Measurements from ENCODE around the gene MRPL11.
"Not testable (repeated sequence)": the region's sequence is repeated elsewhere in the genome, so short reads cannot be mapped to it uniquely, and the experiment has no call there.

The MRPL11 gene

DNA sequence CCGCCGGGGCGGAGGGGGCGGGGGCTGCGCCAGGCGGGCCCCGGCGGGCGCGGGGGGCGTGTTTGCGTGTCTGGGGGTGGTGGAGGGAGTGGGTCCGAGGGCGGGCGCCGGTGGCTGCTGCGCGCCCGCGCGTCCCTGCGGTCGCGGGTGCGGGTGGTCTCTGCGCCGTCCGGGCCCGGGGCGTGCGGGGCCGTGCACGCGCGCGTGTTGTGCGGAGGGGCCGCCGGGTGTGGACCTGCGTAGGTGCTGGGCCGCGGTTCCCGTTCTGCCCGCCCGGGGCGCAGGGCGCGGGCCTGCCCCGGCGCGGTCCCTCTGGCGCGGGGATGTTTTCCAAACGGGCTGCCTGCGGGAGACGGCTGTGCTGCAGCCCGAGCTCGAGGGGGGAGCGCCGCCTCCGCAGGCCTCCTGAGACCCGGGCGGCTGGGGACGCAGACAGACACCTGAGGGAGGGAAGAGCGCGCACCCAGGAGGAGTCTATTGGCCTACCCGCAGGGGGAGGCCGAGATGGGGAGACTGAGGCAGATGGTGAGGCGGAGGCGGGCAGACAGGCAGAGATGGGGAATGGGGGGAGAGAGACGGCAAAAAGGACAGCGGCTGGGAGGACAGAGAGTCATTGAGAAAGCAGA is 28.5 kb upstream of the MRPL11 start:
- DNase-seq (ENCODE audit: low read depth in 2 of 2), result no peak

DNA sequence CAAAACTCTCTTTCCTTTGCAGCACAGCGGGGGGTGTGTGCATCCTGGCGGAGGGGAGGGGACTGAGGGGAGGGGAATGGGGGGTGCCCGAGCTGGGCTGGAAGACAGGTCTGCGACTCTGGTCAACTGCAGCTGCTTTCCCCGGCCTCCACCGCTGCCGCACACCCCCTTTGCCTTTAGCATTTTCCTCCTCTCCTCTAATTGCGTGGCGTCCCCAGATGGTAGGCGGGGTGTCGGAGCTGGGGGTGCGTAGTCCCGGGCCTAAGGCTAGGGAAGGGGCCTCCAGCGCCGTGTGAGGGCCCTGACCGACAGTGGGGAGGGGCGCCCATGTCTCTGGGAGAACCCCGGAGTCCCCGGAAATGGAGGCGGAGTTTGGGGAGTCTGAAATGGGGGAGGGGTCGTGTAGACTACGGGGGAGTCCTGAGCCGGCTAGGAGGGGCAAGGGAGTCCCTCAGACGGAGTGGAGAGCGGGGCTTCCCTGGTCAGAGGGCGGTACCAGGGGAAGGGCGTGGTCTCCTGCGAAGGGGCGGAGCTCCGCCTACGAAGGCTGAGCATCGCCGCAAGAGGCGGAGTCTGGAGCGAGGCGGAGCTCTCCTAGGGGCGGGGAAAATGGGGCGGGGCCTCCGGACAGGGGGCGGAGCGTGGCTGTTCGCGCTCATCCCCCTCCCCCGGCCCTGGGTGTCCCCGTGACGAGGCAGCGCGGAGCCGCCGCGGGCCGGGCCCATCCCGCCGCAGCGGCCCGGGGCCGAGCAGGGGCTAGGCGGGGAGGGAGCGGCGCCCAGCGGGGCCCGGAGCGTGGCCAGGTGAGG is 27.8 kb upstream of the MRPL11 start, which contains the start of gene PELI3:
Gene PELI3 (plus strand): TSS at position 681 of the 809 bp plus-strand sequence. CDS start 1,224 bp downstream, outside the sequence.
- DNase-seq (ENCODE audit: low read depth in 2 of 2), result peak; percentile 87

DNA sequence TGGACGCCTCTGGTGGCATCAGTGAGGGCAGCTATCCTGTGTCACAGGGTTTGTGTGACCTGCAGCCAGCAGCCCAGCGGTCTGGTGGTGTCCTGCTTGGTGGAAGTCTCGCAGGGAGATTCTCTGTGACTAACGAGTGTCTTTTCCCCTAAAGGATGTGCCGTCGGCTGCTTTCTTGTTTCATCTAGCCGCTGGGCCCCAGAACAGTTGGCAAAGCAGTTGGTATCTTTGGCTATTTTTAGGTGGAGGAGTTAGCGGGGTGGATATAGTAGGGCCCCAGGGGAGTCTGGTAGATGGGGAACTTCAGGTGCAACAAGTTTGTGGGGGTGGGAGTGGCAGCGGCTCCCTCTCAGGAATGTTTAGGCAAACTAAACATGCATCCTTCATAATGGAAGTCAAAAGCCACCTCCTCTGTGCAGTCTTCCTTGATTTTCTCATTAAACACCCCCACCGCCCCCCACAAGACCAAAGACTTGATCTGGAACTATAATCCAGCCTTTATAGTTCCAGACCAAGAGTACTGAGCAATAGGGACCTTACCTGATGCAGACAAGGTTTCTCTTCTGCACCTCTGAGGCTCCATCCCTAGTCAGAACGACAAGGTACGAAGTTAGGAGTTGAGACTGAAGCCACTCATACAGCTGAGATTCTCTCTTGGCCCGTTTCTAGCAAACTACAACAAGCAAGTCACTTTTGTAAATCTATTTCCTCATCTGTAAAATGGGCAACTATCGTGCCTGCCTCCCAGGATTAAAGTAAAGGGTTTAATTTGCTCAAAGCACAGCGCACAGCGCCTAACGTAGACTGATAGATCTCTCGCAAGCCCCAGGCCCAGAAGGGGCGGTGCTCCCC is 27.0 kb upstream of the MRPL11 start:
- no peak for DNase-seq (ENCODE audit: low read depth in 2 of 2)

DNA sequence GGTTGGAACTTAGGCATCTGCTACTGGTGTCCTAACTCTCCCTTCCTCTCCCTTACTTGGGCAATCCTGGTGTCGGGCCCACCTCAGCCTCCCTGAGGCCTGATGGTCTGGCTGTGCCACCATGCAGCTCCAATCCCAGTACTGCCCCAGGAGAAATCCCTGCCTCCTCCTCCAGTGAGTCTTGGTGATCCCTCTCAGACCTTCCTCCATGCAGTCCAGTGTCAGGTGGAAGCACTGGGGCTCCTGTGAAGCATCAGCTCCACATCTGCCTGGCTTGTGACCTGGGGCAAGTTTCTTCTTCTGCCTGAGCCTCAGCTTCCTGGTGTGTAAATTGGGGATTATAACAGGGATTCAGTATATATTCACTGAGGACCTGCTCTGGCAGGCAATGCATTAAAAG is 26.3 kb upstream of the MRPL11 start:
- DNase-seq (ENCODE audit: low read depth in 2 of 2), result no peak

DNA sequence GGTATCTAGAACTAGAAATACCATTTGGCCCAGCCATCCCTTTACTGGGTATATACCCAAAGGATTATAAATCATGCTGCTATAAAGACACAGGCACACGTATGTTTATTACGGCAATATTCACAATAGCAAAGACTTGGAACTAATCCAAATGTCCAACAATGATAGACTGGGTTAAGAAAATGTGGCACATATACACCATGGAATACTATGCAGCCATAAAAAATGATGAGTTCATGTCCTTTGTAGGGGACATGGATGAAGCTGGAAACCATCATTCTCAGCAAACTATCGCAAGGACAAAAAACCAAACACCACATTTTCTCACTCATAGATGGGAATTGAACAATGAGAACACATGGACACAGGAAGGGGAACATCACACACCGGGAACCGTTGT is 25.5 kb upstream of the MRPL11 start:
- not testable (repeated sequence) for DNase-seq (ENCODE audit: low read depth in 2 of 2)

DNA sequence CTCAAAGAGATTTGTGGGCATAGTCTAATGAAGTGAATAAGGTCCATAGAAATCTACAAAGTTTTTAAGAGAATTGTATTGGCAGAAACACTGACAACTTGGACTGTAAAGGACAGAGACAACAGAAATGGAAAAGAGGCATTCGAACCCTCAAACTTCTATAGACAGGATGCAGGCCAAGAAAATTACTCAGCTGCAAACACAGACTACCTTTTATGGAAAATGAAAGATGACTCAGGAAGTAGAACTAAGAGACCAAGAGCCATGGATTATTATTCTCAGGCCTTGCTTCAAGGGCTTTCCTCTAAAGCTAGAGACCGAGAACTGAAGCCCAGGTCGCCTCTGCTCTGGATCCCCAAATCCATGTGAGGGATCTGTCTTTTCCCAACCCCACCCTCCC is 24.3 kb upstream of the MRPL11 start:
- no peak for DNase-seq (ENCODE audit: low read depth in 2 of 2)

DNA sequence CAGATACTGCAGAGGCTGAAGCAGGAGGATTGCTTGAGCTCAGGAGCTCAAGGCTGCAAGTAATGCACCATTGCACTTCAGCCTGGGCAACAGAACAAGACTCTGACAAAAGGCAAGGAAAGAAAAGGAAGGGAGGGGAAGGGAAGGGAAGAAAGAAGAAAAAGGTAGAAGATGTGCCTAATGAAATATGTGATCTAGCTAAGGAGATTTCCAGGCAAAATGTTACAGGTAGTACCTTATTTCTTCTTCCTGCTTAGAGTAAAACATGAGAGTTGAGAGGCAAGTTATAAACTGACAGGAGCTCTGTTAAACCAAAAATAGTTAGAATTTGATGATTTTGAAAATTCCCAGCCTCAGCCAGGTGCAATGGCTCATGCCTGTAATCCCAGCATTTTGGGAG is 23.4 kb upstream of the MRPL11 start:
- DNase-seq (ENCODE audit: low read depth in 2 of 2), result no peak

DNA sequence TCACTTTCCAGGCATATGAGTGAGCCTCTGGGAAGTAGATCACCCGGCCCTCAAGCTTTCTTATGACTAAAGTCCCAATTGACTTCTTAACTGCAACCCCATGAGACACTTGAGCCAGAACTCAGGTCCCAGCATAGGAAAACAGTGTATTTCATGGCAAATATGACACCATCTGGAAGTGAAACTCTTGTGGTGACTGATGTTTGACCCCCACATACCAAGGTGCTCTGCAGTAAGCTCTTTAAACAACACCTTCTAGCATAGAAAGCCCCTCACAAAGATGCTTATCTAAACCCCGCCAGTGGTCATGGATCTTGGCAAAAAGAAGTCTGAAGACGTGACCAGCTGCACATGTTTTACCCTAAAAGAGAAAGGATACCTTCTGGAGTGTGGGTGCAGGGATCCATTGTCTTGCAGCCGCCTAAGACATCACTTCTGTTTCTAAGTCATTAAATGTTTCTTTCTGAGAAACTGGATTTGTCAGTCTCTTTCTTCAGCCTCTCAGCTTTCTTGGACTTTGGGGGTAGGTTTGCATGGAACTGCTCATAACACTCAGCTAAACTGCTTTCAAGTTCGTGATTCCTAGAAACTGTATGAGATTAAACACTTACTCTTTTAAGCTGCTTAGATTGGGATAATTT is 20.6 kb upstream of the MRPL11 start:
- no peak for DNase-seq (ENCODE audit: low read depth in 2 of 2)

DNA sequence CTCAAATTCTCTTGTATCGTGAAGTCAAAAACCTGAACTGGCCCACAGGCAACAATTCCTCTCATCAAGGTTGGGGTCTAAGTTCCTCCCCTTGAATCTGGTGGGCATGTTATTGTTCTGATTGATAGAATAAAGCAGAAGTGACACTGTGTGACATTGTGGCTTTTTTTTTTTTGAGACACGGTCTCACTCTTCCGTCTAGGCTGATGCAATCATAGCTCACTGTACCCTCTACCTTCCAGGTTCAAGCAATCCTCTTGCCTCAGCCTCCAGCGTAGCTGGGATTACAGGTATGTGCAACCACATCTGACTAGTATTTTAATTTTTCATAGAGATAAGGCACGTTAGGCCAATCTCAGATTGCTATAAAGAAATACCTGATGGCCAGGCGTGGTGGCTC is 19.2 kb upstream of the MRPL11 start:
- DNase-seq (ENCODE audit: low read depth in 2 of 2), result no peak

DNA sequence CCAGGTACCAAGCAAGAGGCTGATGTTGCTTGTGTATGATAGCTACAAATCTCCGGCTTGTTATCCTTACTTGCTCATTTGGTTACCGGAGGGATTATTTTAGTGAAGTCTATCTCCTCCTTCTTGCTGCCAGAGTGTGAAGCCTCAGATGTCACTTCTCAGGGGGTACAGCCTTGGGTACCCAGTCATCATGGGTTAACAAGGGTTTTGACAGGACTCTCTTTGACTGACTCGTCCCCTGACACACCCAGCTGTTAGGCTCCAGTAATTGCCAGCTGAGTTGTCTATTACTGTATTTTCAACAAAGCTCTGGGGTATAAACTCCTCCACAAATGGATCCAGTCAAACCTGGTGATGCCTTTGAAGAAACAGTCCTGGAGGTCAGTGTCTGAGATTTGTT is 16.2 kb upstream of the MRPL11 start:
- DNase-seq (ENCODE audit: low read depth in 2 of 2), result no peak

DNA sequence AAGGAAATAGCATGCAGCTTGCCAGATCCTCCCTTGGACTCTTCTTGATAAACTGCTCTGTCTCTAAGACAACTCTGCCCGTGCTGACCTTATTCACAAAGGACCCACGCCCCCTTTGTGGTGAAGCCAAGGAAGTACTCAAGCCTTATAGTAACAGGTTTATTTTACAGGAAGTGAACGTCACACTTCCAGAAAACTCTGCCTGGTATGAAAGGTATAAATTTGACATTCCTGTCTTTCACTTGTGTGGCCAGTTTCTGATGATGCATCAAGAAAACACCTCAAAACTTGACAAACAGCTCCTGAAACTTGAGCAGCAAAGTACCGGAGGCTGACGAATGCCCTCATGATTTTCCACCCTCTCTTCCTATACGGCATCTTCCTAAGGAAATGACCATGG is 15.6 kb upstream of the MRPL11 start:
- DNase-seq (ENCODE audit: low read depth in 2 of 2), result no peak

DNA sequence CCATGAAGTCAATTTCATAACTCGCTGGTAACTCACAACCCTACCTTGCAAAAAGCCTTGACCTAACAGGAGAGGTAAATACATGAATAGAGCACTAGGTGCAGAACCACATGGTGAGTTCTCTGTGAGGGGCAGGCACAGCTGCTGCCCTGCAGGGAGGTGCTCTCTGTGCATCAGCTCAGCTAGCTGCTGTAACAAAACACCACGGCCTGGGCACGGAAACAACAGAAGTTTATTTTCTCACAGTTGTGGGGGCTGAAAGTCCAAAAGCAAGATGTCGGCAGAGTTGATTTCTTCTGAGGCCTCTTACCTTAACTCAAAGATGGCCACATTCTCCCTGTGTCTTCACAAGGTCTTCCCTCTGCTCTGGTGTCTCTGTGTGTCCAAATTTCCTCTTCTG is 13.0 kb upstream of the MRPL11 start:
- DNase-seq (ENCODE audit: low read depth in 2 of 2), result no peak

DNA sequence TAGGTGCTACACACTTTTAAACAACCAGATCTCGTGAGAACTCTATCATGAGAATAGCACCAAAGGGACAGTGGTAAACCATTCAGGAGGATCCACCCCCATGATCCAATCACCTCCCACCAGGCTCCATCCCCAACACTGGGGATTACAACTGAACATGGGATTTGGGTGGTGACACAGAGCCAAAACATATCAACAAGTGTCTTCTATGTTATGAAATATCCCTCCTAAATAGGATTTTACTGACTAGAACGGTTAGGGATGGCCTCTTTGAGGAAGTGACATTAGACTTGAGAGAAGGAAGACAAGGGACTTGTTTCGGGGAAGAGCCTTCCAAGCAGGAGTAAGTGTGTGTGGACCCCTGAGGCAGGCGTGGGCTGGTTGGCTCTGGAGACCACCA is 11.9 kb upstream of the MRPL11 start:
- DNase-seq (ENCODE audit: low read depth in 2 of 2), result no peak

DNA sequence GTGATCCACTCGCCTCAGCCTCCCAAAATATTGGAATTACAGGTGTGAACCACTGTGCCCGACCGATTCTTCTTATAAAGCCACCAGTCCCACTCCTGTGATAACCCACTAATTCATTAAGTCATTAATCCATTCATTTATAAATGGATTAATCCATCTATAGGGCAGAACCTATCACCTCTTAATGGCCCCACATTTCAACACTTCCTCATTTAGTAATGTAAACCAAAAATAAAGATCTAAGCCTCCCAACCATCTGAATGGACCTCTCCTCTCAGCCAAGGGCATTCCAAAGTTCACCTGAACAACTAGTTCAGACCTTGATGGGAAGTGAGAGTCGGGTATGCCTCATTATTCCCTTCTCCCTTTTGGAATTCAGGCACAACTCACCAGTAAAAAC is 9.9 kb upstream of the MRPL11 start:
- no peak for DNase-seq (ENCODE audit: low read depth in 2 of 2)

DNA sequence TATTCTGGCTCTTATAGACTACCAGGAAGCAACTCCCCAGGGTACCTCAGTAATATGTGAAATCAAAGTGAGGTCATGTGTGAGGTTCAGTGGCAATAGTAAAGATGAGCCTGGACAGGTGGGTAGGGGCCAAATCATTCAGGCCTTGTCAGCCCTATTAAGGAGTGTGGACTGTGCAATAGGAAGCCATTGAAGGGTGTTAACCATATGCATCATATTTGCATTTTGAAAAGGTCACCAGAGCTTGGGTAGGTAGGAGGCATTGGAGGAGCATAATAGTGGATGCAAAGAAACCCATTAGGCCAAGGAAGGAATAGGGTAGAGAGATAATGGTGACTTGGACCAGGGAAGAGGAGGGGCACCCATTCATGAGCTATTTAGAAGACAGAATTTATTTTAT is 8.4 kb upstream of the MRPL11 start:
- no peak for DNase-seq (ENCODE audit: low read depth in 2 of 2)

DNA sequence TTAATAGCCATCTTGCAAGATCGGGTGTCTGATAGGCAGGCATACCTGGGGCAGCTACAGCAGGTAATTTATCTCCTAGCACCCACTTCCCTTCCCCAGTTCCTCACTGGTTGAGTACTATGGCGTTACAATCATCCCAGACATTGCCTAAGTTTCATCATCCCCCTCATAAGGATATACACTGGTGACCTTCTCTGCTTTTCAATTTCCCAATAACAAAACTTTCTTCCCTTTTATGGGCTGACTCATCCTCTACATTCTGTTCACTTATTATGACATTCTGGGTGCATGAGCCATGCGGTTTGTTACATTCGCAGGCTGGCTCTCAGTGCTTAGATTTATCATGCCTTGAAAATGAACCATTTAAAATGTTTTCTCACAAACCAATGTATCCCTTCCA is 5.0 kb upstream of the MRPL11 start:
- DNase-seq (ENCODE audit: low read depth in 2 of 2), result no peak

DNA sequence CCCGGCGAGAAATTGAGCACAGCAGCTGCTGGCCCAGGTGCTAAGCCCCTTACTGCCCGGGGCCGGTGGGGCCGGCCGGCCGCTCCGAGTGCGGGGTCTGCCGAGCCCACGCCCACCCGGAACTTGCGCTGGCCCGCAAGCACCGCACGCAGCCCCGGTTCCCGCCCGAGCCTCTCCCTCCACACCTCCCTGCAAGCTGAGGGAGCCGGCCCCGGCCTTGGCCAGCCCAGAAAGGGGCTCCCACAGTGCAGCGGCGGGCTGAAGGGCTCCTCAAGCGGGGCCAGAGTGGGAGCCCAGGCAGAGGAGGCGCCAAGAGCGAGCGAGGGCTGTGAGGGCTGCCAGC is 2.3 kb upstream of the MRPL11 start:
- DNase-seq (ENCODE audit: low read depth in 2 of 2), result not testable (repeated sequence)

DNA sequence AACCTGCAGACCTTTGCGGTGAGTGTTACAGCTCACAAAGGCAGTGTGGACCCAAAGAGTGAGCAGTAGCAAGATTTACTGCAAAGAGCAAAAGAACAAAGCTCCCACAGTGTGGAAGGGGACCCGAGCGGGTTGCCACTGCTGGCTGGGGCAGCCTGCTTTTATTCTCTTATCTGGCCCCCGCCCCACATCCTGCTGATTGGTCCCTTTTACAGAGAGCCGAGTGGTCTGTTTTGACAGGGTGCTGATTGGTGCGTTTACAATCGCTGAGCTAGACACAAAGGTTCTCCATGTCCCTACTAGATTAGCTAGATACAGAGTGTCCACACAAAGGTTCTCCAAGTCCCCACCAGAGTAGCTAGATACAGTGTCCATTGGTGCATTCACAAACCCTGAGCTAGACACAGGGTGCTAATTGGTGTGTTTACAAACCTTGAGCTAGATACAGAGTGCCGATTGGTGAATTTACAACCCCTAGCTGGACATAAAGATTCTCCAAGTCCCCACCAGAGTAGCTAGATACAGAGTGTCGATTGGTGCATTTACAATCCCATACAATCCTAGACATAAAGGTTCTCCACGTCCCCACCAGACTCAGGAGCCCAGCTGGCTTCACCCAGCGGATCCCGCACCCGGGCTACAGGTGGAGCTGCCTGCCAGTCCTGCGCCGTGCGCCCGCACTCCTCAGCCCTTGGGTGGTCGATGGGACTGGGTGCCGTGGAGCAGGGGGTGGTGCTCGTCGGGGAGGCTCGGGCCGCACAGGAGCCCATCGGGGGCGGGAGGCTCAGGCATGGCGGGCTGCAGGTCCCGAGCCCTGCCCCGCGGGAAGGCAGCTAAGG is 1.7 kb upstream of the MRPL11 start:
- not testable (repeated sequence) for DNase-seq (ENCODE audit: low read depth in 2 of 2)

DNA sequence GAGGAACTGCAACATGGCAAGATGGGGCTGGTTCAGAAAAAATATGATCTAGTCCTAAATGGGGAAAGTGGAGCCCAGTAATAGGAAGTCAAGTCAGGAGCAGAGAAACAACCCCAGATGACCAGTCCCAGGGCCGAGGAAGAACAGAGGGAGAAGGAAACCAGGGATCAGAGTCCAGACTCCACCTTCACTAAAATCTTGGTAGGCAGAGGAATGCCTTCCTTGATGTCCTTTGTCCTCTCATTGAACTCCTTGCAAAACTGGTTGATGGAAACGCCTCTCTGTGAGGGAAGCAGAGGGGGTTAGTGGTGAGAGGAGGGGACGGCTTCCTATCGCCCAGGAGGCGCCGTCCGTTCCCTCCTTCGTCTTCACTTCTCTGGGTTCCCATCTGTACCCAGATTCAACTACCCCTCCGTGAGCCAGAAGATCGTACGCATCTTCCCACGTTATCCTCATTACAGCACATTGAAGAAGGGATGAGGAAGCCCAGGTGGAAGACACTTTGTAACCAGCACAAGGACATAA is 607 bp downstream of the MRPL11 start:
- no peak for DNase-seq (ENCODE audit: low read depth in 2 of 2)

DNA sequence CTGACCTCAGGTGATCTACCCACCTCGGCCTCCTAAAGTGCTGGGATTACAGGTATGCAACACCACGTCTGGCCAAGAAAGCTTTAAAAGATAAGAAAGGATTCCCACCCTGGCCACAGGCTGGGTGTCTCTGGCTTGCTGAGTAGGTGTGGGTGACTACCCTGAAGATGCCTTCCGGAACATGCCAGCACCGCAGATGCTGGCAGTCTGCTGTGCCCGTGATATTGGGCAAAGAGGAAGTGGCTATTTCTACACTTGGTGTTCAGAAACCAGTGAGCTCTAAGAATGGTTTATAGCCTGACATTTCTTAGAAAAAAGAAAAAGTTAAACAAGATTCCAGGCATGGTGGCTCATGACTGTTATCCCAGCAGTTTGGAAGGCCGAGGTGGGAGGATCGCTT is 6.1 kb downstream of the MRPL11 start:
- no peak for DNase-seq (ENCODE audit: low read depth in 2 of 2)

DNA sequence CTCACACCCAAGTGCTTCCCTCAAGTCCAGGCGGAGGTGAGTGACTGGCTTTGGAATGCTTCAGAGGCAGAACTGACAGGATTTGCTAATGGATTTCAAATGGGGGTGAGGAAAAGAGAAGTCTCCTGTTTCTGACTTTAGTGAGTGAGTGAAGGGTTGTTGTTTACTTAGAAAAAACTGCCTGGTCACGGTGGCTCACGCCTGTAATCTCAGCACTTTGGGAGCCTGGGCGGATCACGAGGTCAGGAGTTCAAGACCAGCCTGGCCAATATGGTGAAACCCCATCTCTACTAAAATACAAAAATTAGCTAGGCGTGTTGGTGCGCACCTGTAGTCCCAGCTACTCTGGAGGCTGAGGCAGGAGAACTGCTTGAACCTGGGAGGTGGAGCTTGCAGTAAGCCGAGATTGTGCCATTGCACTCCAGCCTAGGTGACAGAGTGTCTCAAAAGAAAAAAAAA is 6.7 kb downstream of the MRPL11 start:
- DNase-seq (ENCODE audit: low read depth in 2 of 2), result not testable (repeated sequence)

All from stimulated activated CD8-positive, alpha-beta memory T cell treated with anti-CD3 and anti-CD28 coated beads, Interleukin-7, amount 100 ng/mL, for 4 hours (primary cell).